Measurements from ENCODE around the gene GOLGA7B.
"Not testable (repeated sequence)": the region's sequence is repeated elsewhere in the genome, so short reads cannot be mapped to it uniquely, and the experiment has no call there.

GOLGA7B gene

GRCh38 chr10:97831259-97831658, 18.4 kb upstream of the GOLGA7B start:
- DNase-seq (ENCODE audit: low read depth in 2 of 2), result no peak

GRCh38 chr10:97836446-97836845, 13.2 kb upstream of the GOLGA7B start:
- no peak for DNase-seq (ENCODE audit: low read depth in 2 of 2)

GRCh38 chr10:97838091-97838490, 11.6 kb upstream of the GOLGA7B start:
- no peak for DNase-seq (ENCODE audit: low read depth in 2 of 2)

GRCh38 chr10:97841166-97841565, 8.5 kb upstream of the GOLGA7B start:
- DNase-seq (ENCODE audit: low read depth in 2 of 2), result not testable (repeated sequence)

- not testable (repeated sequence) for DNase-seq (ENCODE audit: low read depth in 2 of 2)
These were observed 7.5 kb upstream of the GOLGA7B start for GRCh38 chr10:97842114-97842513.

GRCh38 chr10:97842656-97843280, 6.9 kb upstream of the GOLGA7B start:
- DNase-seq (ENCODE audit: low read depth in 2 of 2), result no peak

GRCh38 chr10:97843281-97843671, 6.4 kb upstream of the GOLGA7B start:
- DNase-seq (ENCODE audit: low read depth in 2 of 2), result no peak

GRCh38 chr10:97843972-97844371, 5.7 kb upstream of the GOLGA7B start:
- DNase-seq (ENCODE audit: low read depth in 2 of 2), result not testable (repeated sequence)

GRCh38 chr10:97844678-97845077, 5.0 kb upstream of the GOLGA7B start:
- no peak for DNase-seq (ENCODE audit: low read depth in 2 of 2)

GRCh38 chr10:97849103-97849686, 448 bp upstream of the GOLGA7B start:
- no peak for DNase-seq (ENCODE audit: low read depth in 2 of 2)

- DNase-seq (ENCODE audit: low read depth in 2 of 2), result no peak
These were observed 803 bp downstream of the GOLGA7B start for GRCh38 chr10:97850446-97850845.

- DNase-seq (ENCODE audit: low read depth in 2 of 2), result no peak
These were observed 1.8 kb downstream of the GOLGA7B start for GRCh38 chr10:97851341-97852001.

GRCh38 chr10:97852277-97852676, 2.6 kb downstream of the GOLGA7B start:
- no peak for DNase-seq (ENCODE audit: low read depth in 2 of 2)

GRCh38 chr10:97852840-97853405, 3.3 kb downstream of the GOLGA7B start:
- DNase-seq (ENCODE audit: low read depth in 2 of 2), result no peak

- no peak for DNase-seq (ENCODE audit: low read depth in 2 of 2)
These were observed 5.1 kb downstream of the GOLGA7B start for GRCh38 chr10:97854743-97855142.

- DNase-seq (ENCODE audit: low read depth in 2 of 2), result no peak
These were observed 8.4 kb downstream of the GOLGA7B start for GRCh38 chr10:97858001-97858439.

- no peak for DNase-seq (ENCODE audit: low read depth in 2 of 2)
These were observed 11.6 kb downstream of the GOLGA7B start for GRCh38 chr10:97861097-97861750.

- DNase-seq (ENCODE audit: low read depth in 2 of 2), result no peak
These were observed 12.3 kb downstream of the GOLGA7B start for GRCh38 chr10:97861924-97862323.

- no peak for DNase-seq (ENCODE audit: low read depth in 2 of 2)
These were observed 14.2 kb downstream of the GOLGA7B start for GRCh38 chr10:97863808-97864207.

- no peak for DNase-seq (ENCODE audit: low read depth in 2 of 2)
These were observed 15.8 kb downstream of the GOLGA7B start for GRCh38 chr10:97865488-97865887.

- no peak for DNase-seq (ENCODE audit: low read depth in 2 of 2)
These were observed 17.0 kb downstream of the GOLGA7B start for GRCh38 chr10:97866524-97867219.

Measured in fibroblast of skin of left quadriceps (primary cell).